ENCODE measurements around the gene SHLD1. TPM values are rescaled to one million over a fixed set of nuclear protein-coding genes. Genes with fewer than 3 reads are reported as not detected.
"Not testable (repeated sequence)": the region's sequence is repeated elsewhere in the genome, so short reads cannot be mapped to it uniquely, and the experiment has no call there.

The SHLD1 gene
- total RNA-seq, 4 donors from 2014 or later, result 1.8 to 9.7 (median 6.3) TPM

- Histone ChIP-seq H3K27ac (no peak overlapping the region), H3K4me3 (no peak overlapping the region), H3K4me1 (no peaks in the 10 kb centered on the region), H3K27me3 (no peaks in the 10 kb centered on the region), H3K9me3 (no peaks in the 10 kb centered on the region), H3K36me3 (no peaks in the 10 kb centered on the region)
- TF ChIP-seq POLR2A (IDR thresholded peaks at IDR 0.05), result no peak
- TF ChIP-seq, protein P1, sequence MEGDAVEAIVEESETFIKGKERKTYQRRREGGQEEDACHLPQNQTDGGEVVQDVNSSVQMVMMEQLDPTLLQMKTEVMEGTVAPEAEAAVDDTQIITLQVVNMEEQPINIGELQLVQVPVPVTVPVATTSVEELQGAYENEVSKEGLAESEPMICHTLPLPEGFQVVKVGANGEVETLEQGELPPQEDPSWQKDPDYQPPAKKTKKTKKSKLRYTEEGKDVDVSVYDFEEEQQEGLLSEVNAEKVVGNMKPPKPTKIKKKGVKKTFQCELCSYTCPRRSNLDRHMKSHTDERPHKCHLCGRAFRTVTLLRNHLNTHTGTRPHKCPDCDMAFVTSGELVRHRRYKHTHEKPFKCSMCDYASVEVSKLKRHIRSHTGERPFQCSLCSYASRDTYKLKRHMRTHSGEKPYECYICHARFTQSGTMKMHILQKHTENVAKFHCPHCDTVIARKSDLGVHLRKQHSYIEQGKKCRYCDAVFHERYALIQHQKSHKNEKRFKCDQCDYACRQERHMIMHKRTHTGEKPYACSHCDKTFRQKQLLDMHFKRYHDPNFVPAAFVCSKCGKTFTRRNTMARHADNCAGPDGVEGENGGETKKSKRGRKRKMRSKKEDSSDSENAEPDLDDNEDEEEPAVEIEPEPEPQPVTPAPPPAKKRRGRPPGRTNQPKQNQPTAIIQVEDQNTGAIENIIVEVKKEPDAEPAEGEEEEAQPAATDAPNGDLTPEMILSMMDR (IDR thresholded peaks at IDR 0.05), result no peak
- intact Hi-C loops (cut with DNase I; ENCODE audit: low total_unique reads), result no loop called here
- DNase-seq, result no peak
Observed at GRCh38 chr20:5735845-5736510, 14.2 kb upstream of the SHLD1 start.

GRCh38 chr20:5737619-5737953, 12.6 kb upstream of the SHLD1 start:
- H3K27me3 ChIP-seq, result no peaks in the 10 kb centered on the region
- H3K27ac ChIP-seq, result no peak overlapping the region
- intact Hi-C loops (cut with DNase I; ENCODE audit: low total_unique reads), result no loop called here
- H3K4me1 ChIP-seq, result no peaks in the 10 kb centered on the region
- no peaks in the 10 kb centered on the region for H3K9me3 ChIP-seq
- no peak for DNase-seq
- no peak overlapping the region for H3K4me3 ChIP-seq
- H3K36me3 ChIP-seq, result no peaks in the 10 kb centered on the region
- no peak for TF ChIP-seq POLR2A (IDR thresholded peaks at IDR 0.05)
- TF ChIP-seq, protein P1 (IDR thresholded peaks at IDR 0.05), result no peak

DNA sequence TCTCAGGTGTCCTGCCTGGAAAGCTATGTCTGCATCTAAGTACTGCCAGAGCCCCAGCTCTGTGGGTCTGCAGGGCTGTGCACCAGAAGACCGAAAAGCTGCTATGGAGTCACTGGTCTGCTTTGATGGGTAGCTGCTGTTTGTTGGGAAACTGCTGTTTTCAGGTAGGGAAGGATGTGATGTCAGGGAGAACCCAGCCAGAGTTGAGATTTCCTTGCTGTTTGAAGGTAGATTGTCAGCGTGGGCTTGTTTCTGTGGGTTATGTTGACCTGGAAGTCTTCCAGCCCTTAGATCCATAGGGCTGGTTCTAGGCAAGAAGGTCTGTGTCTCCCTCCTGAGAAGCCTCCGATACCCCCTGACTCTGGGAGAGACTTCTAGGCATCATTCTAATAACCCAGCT, 12.2 kb upstream of the SHLD1 start:
- intact Hi-C loops (cut with DNase I; ENCODE audit: low total_unique reads), result no loop called here

GRCh38 chr20:5740643-5741042, 9.6 kb upstream of the SHLD1 start:
- H3K27ac ChIP-seq; intact Hi-C loops (cut with DNase I; ENCODE audit: low total_unique reads); H3K4me3 ChIP-seq; H3K36me3 ChIP-seq; H3K9me3 ChIP-seq; H3K27me3 ChIP-seq; H3K4me1 ChIP-seq; DNase-seq: not testable (repeated sequence)

More for the DNA sequence above, 12.2 kb upstream of the SHLD1 start:
- no peak for TF ChIP-seq POLR2A (IDR thresholded peaks at IDR 0.05)
- TF ChIP-seq, protein P1 (IDR thresholded peaks at IDR 0.05), result no peak
- Histone ChIP-seq H3K4me3 (no peak overlapping the region), H3K27me3 (no peaks in the 10 kb centered on the region), H3K4me1 (no peaks in the 10 kb centered on the region), H3K27ac (no peak overlapping the region), H3K9me3 (no peaks in the 10 kb centered on the region), H3K36me3 (no peaks in the 10 kb centered on the region)
- DNase-seq, result no peak

DNA sequence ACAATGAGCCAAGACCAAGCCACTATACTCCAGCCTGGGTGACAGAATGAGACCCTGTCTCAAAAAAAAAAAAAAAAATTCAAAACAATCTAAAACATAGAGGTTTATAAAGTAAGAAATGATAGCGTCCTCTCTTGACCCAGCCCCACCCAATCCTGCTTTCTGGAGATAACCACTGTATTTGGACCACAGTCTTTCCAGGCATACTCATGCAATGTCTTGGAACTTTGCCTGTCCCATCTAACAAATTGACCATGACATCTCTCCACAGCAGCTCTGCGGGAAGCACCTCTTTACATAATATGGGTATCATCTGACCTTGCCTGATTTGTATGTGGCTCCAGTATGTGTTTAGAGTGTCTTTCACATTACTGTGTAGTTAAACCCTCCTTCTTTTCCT, 9.1 kb upstream of the SHLD1 start:
- H3K27ac ChIP-seq, result no peak overlapping the region
- H3K4me3 ChIP-seq, result no peak overlapping the region
- no peaks in the 10 kb centered on the region for H3K9me3 ChIP-seq
- H3K36me3 ChIP-seq, result no peaks in the 10 kb centered on the region
- H3K27me3 ChIP-seq, result no peaks in the 10 kb centered on the region
- DNase-seq, result no peak
- intact Hi-C loops (cut with DNase I; ENCODE audit: low total_unique reads), result no loop called here
- no peaks in the 10 kb centered on the region for H3K4me1 ChIP-seq
- TF ChIP-seq, protein P1 (IDR thresholded peaks at IDR 0.05), result no peak
- TF ChIP-seq POLR2A (IDR thresholded peaks at IDR 0.05), result no peak

DNA sequence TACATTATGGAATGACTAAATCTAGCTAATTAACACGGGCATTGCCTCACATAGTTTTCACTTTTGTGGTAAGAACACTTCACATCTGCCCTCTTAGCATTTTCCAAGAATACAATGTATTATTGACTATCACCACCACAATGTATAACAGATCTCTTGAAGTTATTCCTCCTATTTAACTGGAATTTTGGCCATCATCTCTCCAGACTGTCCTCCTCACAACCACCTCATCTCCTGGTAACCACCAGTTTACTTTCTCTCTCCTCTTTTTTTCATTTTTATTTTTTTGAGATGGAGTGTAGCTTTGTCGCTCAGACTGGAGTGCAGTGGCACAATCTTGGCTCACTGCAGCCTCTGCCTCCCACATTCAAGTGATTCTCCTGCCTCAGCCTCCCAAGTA, 8.2 kb upstream of the SHLD1 start:
- Histone ChIP-seq H3K4me1 (no peaks in the 10 kb centered on the region), H3K36me3 (no peaks in the 10 kb centered on the region), H3K4me3 (no peak overlapping the region), H3K27me3 (no peaks in the 10 kb centered on the region), H3K27ac (no peak overlapping the region), H3K9me3 (no peaks in the 10 kb centered on the region)
- TF ChIP-seq, protein P1 (IDR thresholded peaks at IDR 0.05), result no peak
- TF ChIP-seq POLR2A (IDR thresholded peaks at IDR 0.05), result no peak
- intact Hi-C loops (cut with DNase I; ENCODE audit: low total_unique reads), result no loop called here
- DNase-seq, result no peak
